ENCODE results near the gene RNASE11.

GRCh38 chr14:20563971-20564370 lies 23.8 kb downstream of the RNASE11 start:
- TF ChIP-seq CTCF (IDR thresholded peaks at IDR 0.05) (no peak), POLR2A (IDR thresholded peaks at IDR 0.05) (no peak)
